ACC112 (cell line): Measurements from ENCODE around the gene LSM7.

Experiments used
- H2AFZ ChIP-seq: fragments of 200-600 bp; sonication (generic); one replicate; pipeline ENCODE4 v1.6.0; 2017; ENCODE audit warnings: antibody characterized with exemption, low read length; ENCODE audit not compliant: unreplicated experiment
- H3K27ac ChIP-seq: fragments of 200-600 bp; sonication (generic); 2 replicates; pipeline ENCODE4 v1.5.1; 2014; ENCODE audit warnings: low read depth, mild to moderate bottlenecking, antibody characterized with exemption, low read length, moderate library complexity
- H3K27me3 ChIP-seq: fragments of 200-600 bp; sonication (generic); 2 replicates; pipeline ENCODE4 v1.6.1; 2014; ENCODE audit warnings: mild to moderate bottlenecking, antibody characterized with exemption, low read length, moderate library complexity, mixed read lengths; ENCODE audit not compliant: insufficient read depth
- H3K36me3 ChIP-seq: fragments of 200-600 bp; sonication (generic); 2 replicates; pipeline ENCODE4 v1.6.1; 2016; ENCODE audit warnings: mild to moderate bottlenecking, antibody characterized with exemption, low read length, moderate library complexity, mixed read lengths; ENCODE audit not compliant: insufficient read depth
- H3K4me1 ChIP-seq: fragments of 200-600 bp; sonication (generic); one replicate; pipeline ENCODE4 v1.6.1; 2016; ENCODE audit warnings: low read length, mixed read lengths; ENCODE audit not compliant: insufficient read depth, unreplicated experiment, control insufficient read depth
- H3K4me3 ChIP-seq: fragments of 200-600 bp; sonication (generic); 2 replicates; pipeline ENCODE4 v1.5.1; 2014; ENCODE audit warnings: mild to moderate bottlenecking, low read depth, low read length
- H3K79me2 ChIP-seq: fragments of 200-600 bp; sonication (generic); one replicate; pipeline ENCODE4 v1.6.0; 2016; ENCODE audit warnings: low read length; ENCODE audit not compliant: control insufficient read depth, unreplicated experiment, insufficient read depth

The LSM7 gene

GRCh38 chr19:2320049-2320448 is 8.3 kb downstream of the LSM7 start:
- no peaks in the 10 kb centered on the region for H3K27me3 ChIP-seq
- H3K4me1 ChIP-seq: no peaks in the 10 kb centered on the region
- no peak overlapping the region for H2AFZ ChIP-seq
- no peak overlapping the region for H3K27ac ChIP-seq
- H3K79me2 ChIP-seq: no peaks in the 10 kb centered on the region
- no peak overlapping the region for H3K4me3 ChIP-seq
- no peaks in the 10 kb centered on the region for H3K36me3 ChIP-seq

GRCh38 chr19:2319551-2319950 is 8.8 kb downstream of the LSM7 start:
- no peak overlapping the region for H2AFZ ChIP-seq
- no peaks in the 10 kb centered on the region for H3K79me2 ChIP-seq
- H3K27ac ChIP-seq: no peak overlapping the region
- H3K4me1 ChIP-seq: no peaks in the 10 kb centered on the region
- H3K36me3 ChIP-seq: no peaks in the 10 kb centered on the region
- H3K27me3 ChIP-seq: no peaks in the 10 kb centered on the region
- H3K4me3 ChIP-seq: no peak overlapping the region

GRCh38 chr19:2318923-2319322 is 9.5 kb downstream of the LSM7 start:
- Histone ChIP-seq H2AFZ (no peak overlapping the region), H3K4me3 (no peak overlapping the region), H3K79me2 (no peaks in the 10 kb centered on the region), H3K27me3 (no peaks in the 10 kb centered on the region), H3K27ac (no peak overlapping the region), H3K4me1 (no peaks in the 10 kb centered on the region), H3K36me3 (no peaks in the 10 kb centered on the region)

GRCh38 chr19:2317756-2318155 is 10.6 kb downstream of the LSM7 start:
- no peak overlapping the region for H3K4me3 ChIP-seq
- no peaks in the 10 kb centered on the region for H3K79me2 ChIP-seq
- no peaks in the 10 kb centered on the region for H3K27me3 ChIP-seq
- H3K36me3 ChIP-seq: no peaks in the 10 kb centered on the region
- H3K4me1 ChIP-seq: no peaks in the 10 kb centered on the region
- H2AFZ ChIP-seq: no peak overlapping the region
- H3K27ac ChIP-seq: no peak overlapping the region

- Histone ChIP-seq H3K36me3 (no peaks in the 10 kb centered on the region), H3K27ac (no peak overlapping the region), H3K79me2 (no peaks in the 10 kb centered on the region), H3K27me3 (no peaks in the 10 kb centered on the region), H2AFZ (no peak overlapping the region), H3K4me3 (no peak overlapping the region), H3K4me1 (no peaks in the 10 kb centered on the region)
These were observed 11.1 kb downstream of the LSM7 start for GRCh38 chr19:2317300-2317699.

DNA sequence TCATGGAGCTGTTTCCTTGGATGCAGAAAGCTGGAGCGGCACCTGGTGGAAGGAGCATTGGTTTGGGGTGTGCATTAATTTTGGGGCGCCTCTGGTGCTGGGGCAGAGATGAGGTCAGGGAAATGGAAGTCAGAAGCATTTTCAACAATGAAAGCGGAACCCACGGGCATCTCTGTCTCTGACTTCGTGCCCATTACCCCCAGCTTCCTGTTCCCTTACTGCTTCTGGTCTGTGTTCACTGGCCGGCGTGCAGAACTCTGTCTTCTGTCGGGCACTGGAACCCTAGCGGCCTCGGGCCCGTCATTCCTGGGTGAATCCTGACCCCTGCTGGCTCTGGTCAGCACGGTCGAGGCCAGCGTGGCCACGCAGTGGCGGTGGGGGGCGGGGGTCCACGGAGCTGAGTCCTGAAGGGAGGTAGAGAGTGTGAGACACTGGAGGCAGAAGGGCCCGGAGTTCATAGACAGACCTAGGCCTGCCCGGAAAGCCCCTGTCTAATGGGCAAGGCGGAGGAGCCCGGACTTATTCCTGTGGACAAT is 12.5 kb downstream of the LSM7 start:
- H3K36me3 ChIP-seq: no peaks in the 10 kb centered on the region
- no peak overlapping the region for H3K4me3 ChIP-seq
- no peak overlapping the region for H2AFZ ChIP-seq
- H3K79me2 ChIP-seq: no peaks in the 10 kb centered on the region
- H3K4me1 ChIP-seq: no peaks in the 10 kb centered on the region
- no peak overlapping the region for H3K27ac ChIP-seq
- H3K27me3 ChIP-seq: no peaks in the 10 kb centered on the region

GRCh38 chr19:2315121-2315817 is 13.1 kb downstream of the LSM7 start:
- H2AFZ ChIP-seq: no peak overlapping the region
- H3K36me3 ChIP-seq: no peaks in the 10 kb centered on the region
- H3K27ac ChIP-seq: no peak overlapping the region
- no peaks in the 10 kb centered on the region for H3K27me3 ChIP-seq
- no peaks in the 10 kb centered on the region for H3K79me2 ChIP-seq
- no peak overlapping the region for H3K4me3 ChIP-seq
- no peaks in the 10 kb centered on the region for H3K4me1 ChIP-seq

GRCh38 chr19:2312820-2313501 is 15.4 kb downstream of the LSM7 start:
- H3K27ac ChIP-seq: no peak overlapping the region
- H2AFZ ChIP-seq: no peak overlapping the region
- no peaks in the 10 kb centered on the region for H3K79me2 ChIP-seq
- H3K4me3 ChIP-seq: no peak overlapping the region
- peaks cover 6% of the 10 kb centered on the region for H3K4me1 ChIP-seq
- H3K36me3 ChIP-seq: no peaks in the 10 kb centered on the region
- H3K27me3 ChIP-seq: no peaks in the 10 kb centered on the region

DNA sequence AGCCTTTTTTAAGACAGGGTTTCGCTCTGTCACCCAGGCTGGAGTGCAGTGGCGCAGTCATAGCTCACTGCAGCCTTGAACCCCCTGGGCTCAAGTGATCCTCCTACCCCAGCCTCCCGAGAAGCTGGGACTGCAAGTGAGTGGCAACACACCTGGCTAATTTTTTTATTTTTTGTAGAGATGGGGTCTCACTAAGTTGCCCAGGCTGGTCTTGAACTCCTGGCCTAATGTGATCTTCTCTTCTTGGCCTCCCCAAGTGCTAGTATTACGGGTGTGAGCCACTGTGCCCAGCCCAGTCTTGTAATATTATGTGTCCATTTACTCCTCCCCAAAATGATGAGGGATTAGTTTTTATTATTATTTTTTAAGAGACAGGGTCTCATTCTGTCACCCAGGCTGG is 17.3 kb downstream of the LSM7 start:
- H3K27me3 ChIP-seq: peaks cover 14% of the 10 kb centered on the region
- peaks cover 6% of the 10 kb centered on the region for H3K4me1 ChIP-seq
- H3K36me3 ChIP-seq: no peaks in the 10 kb centered on the region
- no peak overlapping the region for H3K27ac ChIP-seq
- H2AFZ ChIP-seq: no peak overlapping the region
- H3K79me2 ChIP-seq: no peaks in the 10 kb centered on the region
- H3K4me3 ChIP-seq: no peak overlapping the region

- no peaks in the 10 kb centered on the region for H3K79me2 ChIP-seq
- H3K27ac ChIP-seq: no peak overlapping the region
- peaks cover 6% of the 10 kb centered on the region for H3K4me1 ChIP-seq
- H3K4me3 ChIP-seq: no peak overlapping the region
- H3K27me3 ChIP-seq: peaks cover 14% of the 10 kb centered on the region
- no peaks in the 10 kb centered on the region for H3K36me3 ChIP-seq
- H2AFZ ChIP-seq: no peak overlapping the region
These were observed 18.5 kb downstream of the LSM7 start for GRCh38 chr19:2309734-2310362.
